Endothelial cell of coronary artery (primary cell): ENCODE measurements around the gene LMO7. TPM values are rescaled to one million over a fixed set of nuclear protein-coding genes. Genes with fewer than 3 reads are reported as not detected.

ENCODE experiments used
- total RNA-seq: library from RNA; depleted of rRNA; stranded (reverse); fragments of >200 nt; gene quantifications from 2 replicates; pipeline ENCODE4 v1.2.3, GENCODE V29; 2014

The LMO7 gene
- total RNA-seq: 14.2 and 71.0 TPM in 2 replicates

DNA sequence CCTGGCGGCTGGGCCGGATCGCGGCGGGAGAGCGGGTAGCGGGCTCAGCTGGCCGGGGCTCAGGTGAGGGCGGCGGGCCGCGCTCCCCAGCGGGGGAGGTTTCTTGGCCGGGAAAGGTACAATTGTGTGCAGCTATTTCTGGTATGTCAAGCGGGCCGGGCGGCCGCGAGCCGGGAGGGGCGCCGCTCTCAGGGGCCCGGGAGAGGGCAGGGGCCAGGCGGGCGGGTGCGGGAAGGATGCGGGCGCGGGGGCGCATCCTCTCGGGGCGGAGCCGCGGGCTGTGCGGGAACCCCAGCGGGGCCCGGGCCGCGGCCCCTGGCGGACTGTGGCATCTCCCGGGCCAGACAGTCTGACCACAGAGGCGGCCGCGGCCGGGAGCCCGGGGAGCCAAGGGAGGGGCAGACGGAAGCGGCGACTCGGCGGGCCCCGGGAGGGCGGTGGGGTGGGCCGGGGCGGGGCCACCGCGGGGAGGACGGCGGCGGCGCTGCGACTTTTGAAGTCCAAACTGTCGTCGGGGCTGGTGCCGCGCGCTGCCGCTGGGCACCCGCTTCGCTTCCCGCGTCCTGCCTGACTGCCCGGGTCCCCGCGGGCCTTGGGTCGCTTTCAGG lies at the start of gene LMO7:
Gene LMO7 (plus strand): TSS at position 503 of the 608 bp plus-strand sequence. CDS start 328 bp downstream, outside the sequence.

Other genes with a start within 250 kb of the LMO7 start
- 37.6 and 45.3 TPM in 2 replicates for gene TBC1D4, start 154.2 kb upstream of the LMO7 start, total RNA-seq
- gene COMMD6, start 98.5 kb upstream of the LMO7 start, total RNA-seq: 68.7 and 69.0 TPM in 2 replicates
- gene UCHL3, start 86.5 kb upstream of the LMO7 start, total RNA-seq: 29.6 and 52.5 TPM in 2 replicates